ENCODE data around the gene ATG10.

ATG10 gene

DNA sequence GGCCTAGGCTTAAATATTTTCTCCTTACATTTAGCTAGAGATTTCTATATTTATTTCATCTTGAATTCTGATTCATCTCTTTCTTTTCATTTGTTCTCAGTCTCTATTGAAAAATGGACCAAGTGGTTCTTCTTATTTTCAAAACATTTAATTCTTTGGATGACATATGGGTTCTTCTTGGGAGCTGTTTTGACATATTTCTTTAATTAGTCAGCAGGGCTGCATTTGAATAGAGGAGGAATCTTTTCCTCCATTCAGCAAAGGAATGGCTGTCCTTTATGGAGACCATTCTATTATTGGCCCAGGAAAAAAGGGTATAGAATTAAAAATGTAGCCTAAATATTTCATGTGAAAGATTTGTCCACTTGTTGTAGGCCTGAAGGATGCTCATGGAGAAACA, 196.5 kb downstream of the ATG10 start:
- Histone ChIP-seq H3K4me3 (no peak overlapping the region), H3K27ac (no peak overlapping the region)
- no peak for DNase-seq (ENCODE audit: low spot score)
- TF ChIP-seq, protein P1, sequence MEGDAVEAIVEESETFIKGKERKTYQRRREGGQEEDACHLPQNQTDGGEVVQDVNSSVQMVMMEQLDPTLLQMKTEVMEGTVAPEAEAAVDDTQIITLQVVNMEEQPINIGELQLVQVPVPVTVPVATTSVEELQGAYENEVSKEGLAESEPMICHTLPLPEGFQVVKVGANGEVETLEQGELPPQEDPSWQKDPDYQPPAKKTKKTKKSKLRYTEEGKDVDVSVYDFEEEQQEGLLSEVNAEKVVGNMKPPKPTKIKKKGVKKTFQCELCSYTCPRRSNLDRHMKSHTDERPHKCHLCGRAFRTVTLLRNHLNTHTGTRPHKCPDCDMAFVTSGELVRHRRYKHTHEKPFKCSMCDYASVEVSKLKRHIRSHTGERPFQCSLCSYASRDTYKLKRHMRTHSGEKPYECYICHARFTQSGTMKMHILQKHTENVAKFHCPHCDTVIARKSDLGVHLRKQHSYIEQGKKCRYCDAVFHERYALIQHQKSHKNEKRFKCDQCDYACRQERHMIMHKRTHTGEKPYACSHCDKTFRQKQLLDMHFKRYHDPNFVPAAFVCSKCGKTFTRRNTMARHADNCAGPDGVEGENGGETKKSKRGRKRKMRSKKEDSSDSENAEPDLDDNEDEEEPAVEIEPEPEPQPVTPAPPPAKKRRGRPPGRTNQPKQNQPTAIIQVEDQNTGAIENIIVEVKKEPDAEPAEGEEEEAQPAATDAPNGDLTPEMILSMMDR (IDR thresholded peaks at IDR 0.05) = no peak

DNA sequence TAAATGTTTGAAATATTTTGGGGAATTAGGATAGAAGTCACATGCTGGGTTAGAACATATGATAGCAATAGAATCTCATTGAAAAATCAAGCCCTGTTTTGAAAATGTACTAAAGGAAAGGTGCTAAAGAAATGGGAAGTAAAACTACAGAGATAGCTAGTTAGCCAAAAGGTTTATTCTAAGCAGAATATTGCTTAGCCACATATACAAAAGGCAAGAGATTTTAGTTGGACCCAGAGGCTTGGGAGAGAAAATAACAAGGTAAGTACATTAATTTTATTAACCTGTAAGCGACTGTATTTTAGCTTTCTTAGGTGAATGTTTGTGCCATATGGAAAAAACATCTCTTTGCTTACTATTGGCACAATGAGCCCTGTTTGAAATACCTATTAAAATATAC, 198.1 kb downstream of the ATG10 start:
- DNase-seq (ENCODE audit: low spot score) = no peak
- no peak overlapping the region for H3K27ac ChIP-seq
- TF ChIP-seq, protein P1 (IDR thresholded peaks at IDR 0.05) = no peak

DNA sequence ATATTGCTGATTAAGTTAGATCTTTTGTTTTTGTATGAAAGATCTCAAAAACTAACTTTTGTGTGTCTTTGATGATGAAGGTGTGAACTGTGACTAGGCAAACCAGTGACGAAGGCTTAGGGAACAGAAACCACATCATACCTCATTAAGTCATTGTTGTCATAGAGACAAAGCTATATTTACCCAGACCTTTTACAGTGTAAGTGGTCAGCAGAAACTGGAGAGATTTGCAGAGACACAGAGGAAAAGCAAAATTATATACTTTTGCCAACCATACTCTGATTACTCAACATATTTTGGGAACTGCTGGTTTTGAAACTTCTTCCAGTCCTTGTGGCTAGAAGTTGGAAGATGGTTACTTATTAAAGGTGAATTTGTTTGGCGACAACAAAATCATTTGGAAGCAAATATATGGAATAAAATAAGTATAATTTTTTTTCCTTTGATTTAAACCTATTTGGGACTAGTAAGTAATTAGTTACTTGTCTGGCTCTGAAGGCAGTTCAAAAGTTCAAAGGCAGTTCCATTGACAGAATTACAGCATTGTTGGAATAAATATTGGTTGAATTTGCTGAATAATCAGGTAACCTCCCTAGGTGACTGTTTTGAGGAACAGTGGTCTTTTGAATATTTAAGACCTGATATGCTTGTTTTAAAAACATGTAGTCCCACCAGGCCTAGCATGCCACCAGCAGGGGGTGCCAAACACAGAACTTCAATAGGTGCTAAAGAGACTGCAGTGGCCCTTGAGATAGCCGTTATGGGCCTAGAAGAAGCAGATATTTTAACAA, 202.5 kb downstream of the ATG10 start:
- TF ChIP-seq, protein P1 (IDR thresholded peaks at IDR 0.05) = peak; percentile 34
- DNase-seq (ENCODE audit: low spot score) = no peak
- no peak overlapping the region for H3K4me3 ChIP-seq
- peak overlapping the region in 1 of 2 donors; percentile 9 for H3K27ac ChIP-seq

More for the DNA sequence above, 198.1 kb downstream of the ATG10 start:
- no peak overlapping the region for H3K4me3 ChIP-seq

DNA sequence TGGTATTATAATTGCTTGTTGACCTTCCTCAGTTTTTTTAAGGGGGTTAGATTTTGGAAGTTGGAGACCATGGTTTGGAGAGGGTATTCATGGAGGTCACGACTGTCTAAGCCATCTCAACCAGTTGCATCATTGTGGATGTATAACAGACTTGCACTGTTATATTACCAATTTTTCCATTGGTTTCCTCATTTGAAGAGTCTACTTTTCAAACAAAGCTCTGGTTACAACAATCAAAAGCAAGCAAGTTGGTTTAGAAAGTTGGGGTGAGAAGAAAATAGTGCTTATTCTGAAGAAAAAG, 203.0 kb downstream of the ATG10 start:
- DNase-seq (ENCODE audit: low spot score) = no peak
- H3K4me3 ChIP-seq = no peak overlapping the region
- H3K27ac ChIP-seq = peak overlapping the region in 1 of 2 donors; percentile 9
- TF ChIP-seq, protein P1 (IDR thresholded peaks at IDR 0.05) = no peak

DNA sequence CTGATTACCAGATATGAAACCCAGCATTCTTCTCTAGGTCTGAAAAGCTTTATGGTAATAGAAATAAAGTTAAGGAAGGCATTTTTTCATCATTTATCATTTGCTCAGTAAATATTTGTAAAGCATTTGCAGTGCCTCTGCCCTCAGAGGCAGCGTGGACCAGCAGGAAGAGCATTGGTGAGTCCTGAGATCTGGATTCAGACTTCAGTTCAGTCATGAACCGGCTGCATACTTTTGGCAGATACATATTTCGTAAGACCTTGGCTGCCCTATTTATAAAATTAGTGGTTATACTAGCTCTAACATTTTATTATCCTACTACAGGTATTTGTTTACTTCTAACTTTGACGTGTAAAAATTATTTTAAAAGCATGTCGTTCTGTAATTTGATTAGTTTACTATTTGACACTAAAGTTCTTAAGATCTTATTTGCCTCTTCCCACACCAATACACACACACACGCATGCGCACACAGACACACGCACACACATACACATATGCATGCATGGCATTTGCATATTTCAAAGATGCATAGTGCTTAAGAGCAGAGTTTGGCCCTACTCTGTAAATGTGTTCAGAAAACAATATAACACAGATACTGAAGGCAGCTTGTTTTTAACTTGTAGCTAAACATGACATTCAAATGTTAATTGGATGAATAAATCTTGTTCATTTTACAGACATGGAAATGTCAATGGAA, 204.4 kb downstream of the ATG10 start:
- H3K4me3 ChIP-seq = no peak overlapping the region
- no peak for DNase-seq (ENCODE audit: low spot score)
- H3K27ac ChIP-seq = no peak overlapping the region
- TF ChIP-seq, protein P1 (IDR thresholded peaks at IDR 0.05) = no peak

DNA sequence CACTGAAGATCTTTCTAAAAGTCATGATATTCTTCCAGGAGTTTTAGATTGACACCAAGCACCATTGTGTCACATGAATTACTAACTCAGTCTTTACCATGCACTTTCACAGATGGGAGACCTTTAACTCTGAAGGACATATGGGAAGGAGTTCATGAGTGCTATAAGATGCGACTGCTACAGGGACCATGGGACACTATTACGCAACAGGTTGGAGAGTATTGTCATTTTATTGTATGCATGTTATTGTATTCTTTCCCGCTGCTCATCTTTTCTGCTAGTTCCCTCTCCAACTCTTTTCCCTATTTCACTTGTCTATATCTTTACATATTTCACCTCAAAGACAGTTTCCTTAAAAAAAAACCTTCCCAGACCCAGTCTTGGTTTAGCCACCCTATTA, 206.6 kb downstream of the ATG10 start:
- Histone ChIP-seq H3K27ac (no peak overlapping the region), H3K4me3 (no peak overlapping the region)
- no peak for DNase-seq (ENCODE audit: low spot score)
- TF ChIP-seq, protein P1 (IDR thresholded peaks at IDR 0.05) = no peak

DNA sequence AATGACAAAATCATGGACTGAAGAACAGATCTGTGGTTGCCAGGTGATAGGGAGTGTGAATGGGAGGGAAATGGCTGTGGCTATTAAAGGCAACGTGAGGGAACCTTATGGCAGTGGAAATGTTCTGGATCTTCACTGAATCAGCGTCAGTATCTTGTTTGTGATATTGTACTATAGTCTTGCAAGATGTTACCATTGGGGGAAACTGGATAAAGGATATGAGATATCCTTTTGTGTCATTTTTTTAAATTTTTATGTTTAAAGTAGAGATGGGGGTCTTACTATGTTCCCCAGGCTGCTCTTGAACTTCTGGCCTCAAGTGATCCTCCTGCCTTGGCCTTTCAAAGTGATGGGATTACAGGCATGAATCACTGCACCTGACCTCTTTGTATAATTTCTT, 210.8 kb downstream of the ATG10 start:
- TF ChIP-seq, protein P1 (IDR thresholded peaks at IDR 0.05) = no peak
- Histone ChIP-seq H3K4me3 (no peak overlapping the region), H3K27ac (no peak overlapping the region)
- no peak for DNase-seq (ENCODE audit: low spot score)

All from coronary artery (tissue), 2 donors.